Adipocyte (in vitro differentiated cells): Measurements from ENCODE around the gene YIF1A.

Source experiments
- DNase-seq: peaks from one replicate; pipeline ENCODE4 v3.0.0-alpha.2; 2015; ENCODE audit warnings: low read depth
- H3K27me3 ChIP-seq: replicated peaks from 2 replicates; pipeline ENCODE4 v1.7.0; 2013; ENCODE audit warnings: mild to moderate bottlenecking, low read length, moderate library complexity; ENCODE audit not compliant: control insufficient read depth, insufficient read depth
- H3K36me3 ChIP-seq: 2 replicates; pipeline ENCODE4 v1.7.0; 2013; ENCODE audit warnings: low read length, mild to moderate bottlenecking, moderate library complexity; ENCODE audit not compliant: control insufficient read depth, insufficient read depth, severe bottlenecking
- H3K4me1 ChIP-seq: 2 replicates; pipeline ENCODE4 v1.7.0; 2013; ENCODE audit warnings: mild to moderate bottlenecking, low read length, moderate library complexity; ENCODE audit not compliant: control insufficient read depth, insufficient read depth
- H3K4me3 ChIP-seq: 2 replicates; pipeline ENCODE4 v1.7.0; 2013; ENCODE audit warnings: mild to moderate bottlenecking, low read length, moderate library complexity
- H3K9ac ChIP-seq: 2 replicates; pipeline ENCODE4 v1.7.0; 2013; ENCODE audit warnings: mild to moderate bottlenecking, low read length, moderate library complexity
- H3K9me3 ChIP-seq: 2 replicates; pipeline ENCODE4 v1.7.0; 2013; ENCODE audit warnings: mild to moderate bottlenecking, low read length, moderate library complexity; ENCODE audit not compliant: control insufficient read depth

Gene YIF1A

GRCh38 chr11:66299186-66299585 is 10.2 kb upstream of the YIF1A start:
- Histone ChIP-seq H3K27me3 (peaks cover 18% of the 10 kb centered on the region), H3K36me3 (no peaks in the 10 kb centered on the region), H3K9ac (no peak overlapping the region), H3K9me3 (no peaks in the 10 kb centered on the region), H3K4me3 (no peak overlapping the region), H3K4me1 (no peaks in the 10 kb centered on the region)
- no peak for DNase-seq

GRCh38 chr11:66297610-66298009 is 8.7 kb upstream of the YIF1A start:
- Histone ChIP-seq H3K36me3 (no peaks in the 10 kb centered on the region), H3K4me1 (no peaks in the 10 kb centered on the region), H3K9ac (no peak overlapping the region), H3K27me3 (peaks cover 32% of the 10 kb centered on the region), H3K4me3 (no peak overlapping the region), H3K9me3 (no peaks in the 10 kb centered on the region)
- DNase-seq: no peak

DNA sequence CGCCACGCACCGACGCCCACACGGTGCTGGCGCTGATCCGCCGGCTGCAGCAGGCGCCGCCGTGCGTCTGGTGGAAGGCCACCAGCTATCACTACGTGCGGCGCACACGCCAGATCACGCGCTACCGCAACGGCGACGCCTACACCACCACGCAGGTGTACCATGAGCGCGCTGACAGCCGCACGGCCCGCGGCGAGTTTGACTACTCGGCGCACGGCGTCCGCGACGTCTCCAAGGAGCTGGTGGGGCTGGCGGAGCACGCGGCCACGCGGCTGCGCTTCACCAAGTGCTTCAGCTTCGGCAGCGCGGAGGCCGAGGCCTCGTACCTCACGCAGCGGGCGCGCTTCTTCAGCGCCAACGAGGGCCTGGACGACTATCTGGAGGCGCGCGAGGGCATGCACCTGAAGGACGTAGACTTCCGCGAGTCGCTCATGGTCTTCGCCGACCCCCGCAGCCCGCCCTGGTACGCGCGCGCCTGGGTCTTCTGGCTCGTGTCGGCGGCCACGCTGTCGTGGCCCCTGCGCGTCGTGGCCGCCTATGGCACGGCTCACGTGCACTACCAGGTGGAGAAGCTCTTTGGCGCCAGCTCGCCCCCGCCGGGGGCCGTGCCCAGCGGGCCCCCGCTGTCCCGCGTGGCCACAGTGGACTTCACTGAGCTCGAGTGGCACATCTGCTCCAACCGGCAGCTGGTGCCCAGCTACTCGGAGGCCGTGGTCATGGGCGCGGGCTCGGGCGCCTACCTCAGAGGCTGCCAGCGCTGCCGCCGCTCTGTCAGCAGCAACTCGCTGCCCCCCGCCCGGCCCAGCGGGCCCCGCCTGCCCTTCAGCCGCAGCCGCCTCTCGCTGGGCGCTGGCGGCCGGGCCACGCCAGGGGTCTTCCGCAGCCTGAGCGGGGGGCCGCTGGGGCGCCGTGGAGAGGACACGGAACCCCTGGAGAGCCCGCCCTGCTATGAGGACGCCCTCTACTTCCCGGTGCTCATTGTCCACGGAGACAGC is 6.0 kb upstream of the YIF1A start:
- Histone ChIP-seq H3K4me3 (no peak overlapping the region), H3K9ac (no peak overlapping the region), H3K36me3 (no peaks in the 10 kb centered on the region), H3K27me3 (peaks cover 30% of the 10 kb centered on the region), H3K9me3 (no peaks in the 10 kb centered on the region), H3K4me1 (peaks cover 2% of the 10 kb centered on the region)
- no peak for DNase-seq

DNA sequence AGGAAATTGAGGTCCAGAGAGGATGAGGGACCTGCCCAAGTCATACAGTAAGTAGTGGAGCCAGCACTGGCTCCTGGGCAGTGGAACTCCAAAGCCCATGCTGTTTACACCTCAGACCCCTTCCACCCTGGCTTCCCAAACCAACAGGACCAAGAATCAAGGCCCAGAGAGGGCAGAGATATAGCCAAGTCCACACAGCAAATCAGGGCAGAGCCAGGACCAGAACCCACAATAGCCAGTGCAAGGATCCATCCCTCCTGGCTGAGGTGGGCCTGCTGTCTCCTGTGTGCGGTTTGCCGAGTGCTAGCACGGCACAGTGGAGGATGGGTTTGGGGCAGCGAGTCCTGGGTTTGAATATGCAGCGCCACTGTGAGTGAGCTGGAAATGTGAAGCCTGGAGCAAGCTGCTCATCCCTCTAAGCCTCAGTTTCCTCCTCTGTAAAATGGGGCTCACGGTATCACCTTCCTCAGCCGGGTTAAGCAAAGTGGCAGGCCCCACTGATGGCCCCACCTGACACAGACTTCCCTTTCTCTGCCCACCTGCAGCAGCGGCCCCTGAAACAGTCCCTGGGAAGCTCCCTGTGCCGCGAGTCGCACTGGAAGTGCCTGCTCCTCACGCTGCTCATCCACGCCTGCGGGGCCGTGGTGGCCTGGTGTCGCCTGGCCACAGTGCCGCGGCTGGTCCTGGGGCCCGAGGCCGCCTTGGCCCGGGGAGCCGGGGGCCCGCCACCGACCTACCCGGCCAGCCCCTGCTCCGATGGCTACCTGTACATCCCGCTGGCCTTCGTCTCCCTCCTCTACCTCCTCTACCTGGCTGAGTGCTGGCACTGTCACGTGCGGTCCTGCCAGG is 5.1 kb upstream of the YIF1A start:
- DNase-seq: no peak
- H3K36me3 ChIP-seq: no peaks in the 10 kb centered on the region
- H3K4me3 ChIP-seq: no peak overlapping the region
- no peak overlapping the region for H3K9ac ChIP-seq
- H3K27me3 ChIP-seq: peaks cover 30% of the 10 kb centered on the region
- peaks cover 7% of the 10 kb centered on the region for H3K4me1 ChIP-seq
- H3K9me3 ChIP-seq: no peaks in the 10 kb centered on the region

DNA sequence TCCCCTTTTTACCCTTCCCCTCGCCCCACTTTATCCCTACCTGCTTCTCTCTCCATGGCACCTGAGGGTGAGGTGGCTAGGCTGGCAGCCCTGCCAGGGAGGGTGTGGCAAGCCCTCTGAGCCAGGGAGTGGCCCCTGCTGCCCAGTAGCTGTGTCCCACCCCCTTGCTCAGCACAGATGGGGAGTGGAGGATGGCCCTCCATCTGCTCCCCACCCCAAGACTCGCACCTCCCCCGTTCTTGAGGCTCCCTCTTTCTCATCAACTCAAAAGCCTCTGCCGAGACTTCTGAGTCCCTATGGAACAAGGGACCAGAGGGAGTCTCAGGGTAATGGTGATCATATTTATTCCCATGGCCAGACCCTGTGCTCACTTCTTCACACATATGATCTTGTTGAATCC is 4.4 kb upstream of the YIF1A start:
- Histone ChIP-seq H3K27me3 (peaks cover 30% of the 10 kb centered on the region), H3K9me3 (no peaks in the 10 kb centered on the region), H3K36me3 (no peaks in the 10 kb centered on the region), H3K9ac (no peak overlapping the region), H3K4me3 (no peak overlapping the region), H3K4me1 (peaks cover 7% of the 10 kb centered on the region)
- no peak for DNase-seq

DNA sequence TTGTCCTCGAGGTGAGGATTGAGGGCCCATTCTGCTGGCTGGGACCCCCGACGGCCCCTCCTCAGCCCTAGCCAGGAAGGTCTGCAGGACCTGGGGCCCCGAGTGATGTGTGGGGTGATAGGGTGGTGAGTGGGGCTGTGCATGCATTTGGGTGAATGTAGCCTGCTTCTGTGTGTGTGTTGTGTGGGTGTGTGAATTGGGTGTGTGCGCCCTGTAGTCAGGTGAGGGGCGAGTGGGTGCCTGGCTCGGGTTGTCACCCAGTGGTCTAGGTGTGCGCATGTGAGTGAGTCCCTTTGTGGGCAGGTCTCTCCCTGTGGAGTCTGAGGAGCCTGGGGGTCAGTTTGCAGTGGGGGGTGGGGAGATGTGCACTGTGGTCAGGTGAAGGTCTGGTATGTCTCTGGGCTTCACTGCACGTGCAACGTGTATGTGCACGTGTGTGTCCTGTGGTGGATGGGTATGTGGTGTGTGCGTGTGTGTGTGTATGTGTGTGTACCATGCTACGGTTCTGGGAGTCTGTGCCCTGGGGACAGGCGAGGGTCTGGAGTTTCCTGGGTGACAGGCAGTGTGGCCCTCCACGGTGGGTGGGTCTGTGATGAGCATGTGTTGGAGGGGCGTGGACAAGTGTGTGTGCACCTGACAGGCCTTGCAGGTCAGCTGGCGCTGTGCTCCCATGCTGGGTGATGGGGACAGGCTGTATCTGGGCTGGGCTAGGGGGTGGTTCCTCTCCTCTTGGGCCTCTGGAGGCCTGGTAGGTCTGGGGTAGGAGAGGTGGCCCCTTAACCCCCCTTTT is 3.8 kb upstream of the YIF1A start:
- Histone ChIP-seq H3K9me3 (no peaks in the 10 kb centered on the region), H3K9ac (no peak overlapping the region), H3K27me3 (peaks cover 30% of the 10 kb centered on the region), H3K4me1 (peaks cover 12% of the 10 kb centered on the region), H3K4me3 (no peak overlapping the region), H3K36me3 (no peaks in the 10 kb centered on the region)
- DNase-seq: no peak

GRCh38 chr11:66291706-66292542 is 3.0 kb upstream of the YIF1A start, which contains the start of gene TMEM151A:
Gene TMEM151A (plus strand): TSS chr11:66291894. CDS start chr11:66292014, 120 bp downstream.
- H3K9me3 ChIP-seq: no peaks in the 10 kb centered on the region
- H3K36me3 ChIP-seq: peaks cover 2% of the 10 kb centered on the region
- no peak within 1 kb of the TSS for H3K9ac ChIP-seq
- peak within 1 kb of the TSS; percentile 65 for H3K4me3 ChIP-seq
- H3K4me1 ChIP-seq: peaks cover 20% of the 10 kb centered on the region
- H3K27me3 ChIP-seq: peaks cover 27% of the 10 kb centered on the region
- peak; percentile 48 for DNase-seq

- Histone ChIP-seq H3K4me3 (no peak overlapping the region), H3K27me3 (peaks cover 22% of the 10 kb centered on the region)
- no peak for DNase-seq
Observed at GRCh38 chr11:66291303-66291705, 2.4 kb upstream of the YIF1A start.

GRCh38 chr11:66290330-66290621 is 1.3 kb upstream of the YIF1A start:
- Histone ChIP-seq H3K4me1 (peaks cover 24% of the 10 kb centered on the region), H3K4me3 (peak overlapping the region; percentile 97)
- no peak for DNase-seq

More at GRCh38 chr11:66291303-66291705, 2.4 kb upstream of the YIF1A start:
- Histone ChIP-seq H3K4me1 (peaks cover 21% of the 10 kb centered on the region), H3K9ac (no peak overlapping the region), H3K9me3 (no peaks in the 10 kb centered on the region), H3K36me3 (peaks cover 7% of the 10 kb centered on the region)

GRCh38 chr11:66289548-66290329 is 796 bp upstream of the YIF1A start:
- Histone ChIP-seq H3K36me3 (peaks cover 18% of the 10 kb centered on the region), H3K4me3 (peak overlapping the region; percentile 97), H3K4me1 (peaks cover 24% of the 10 kb centered on the region), H3K27me3 (peaks cover 19% of the 10 kb centered on the region), H3K9me3 (no peaks in the 10 kb centered on the region), H3K9ac (peak overlapping the region; percentile 95)
- peak; percentile 90 for DNase-seq

More at GRCh38 chr11:66290330-66290621, 1.3 kb upstream of the YIF1A start:
- Histone ChIP-seq H3K9ac (no peak overlapping the region), H3K9me3 (no peaks in the 10 kb centered on the region), H3K36me3 (peaks cover 13% of the 10 kb centered on the region), H3K27me3 (peaks cover 19% of the 10 kb centered on the region)
